Lower lobe of right lung (tissue), 2 donors: Measurements from ENCODE around the gene ANO4. TPM values are rescaled to one million over a fixed set of nuclear protein-coding genes. Genes with fewer than 3 reads are reported as not detected.
"Not testable (repeated sequence)": the region's sequence is repeated elsewhere in the genome, so short reads cannot be mapped to it uniquely, and the experiment has no call there.

ENCODE experiments used
- ATAC-seq, 2 donors: fragments of 200-7000 bp; cut with Tn5 transposase; one replicate each; pipeline ENCODE4 v1.9.1; 2020 to 2022; ENCODE audit warnings: mild to moderate bottlenecking in 2 of 2, moderate library complexity in 2 of 2
- DNase-seq: peaks from one replicate; pipeline ENCODE4 v3.0.0-alpha.2; 2020
- H3K27ac ChIP-seq: fragments of 200-600 bp; one replicate; pipeline ENCODE4 v1.8.0; 2022
- H3K27me3 ChIP-seq: fragments of 200-600 bp; one replicate; pipeline ENCODE4 v1.8.0; 2022; ENCODE audit warnings: low read depth
- H3K36me3 ChIP-seq: fragments of 200-600 bp; one replicate; pipeline ENCODE4 v1.8.0; 2022; ENCODE audit warnings: mild to moderate bottlenecking
- H3K4me1 ChIP-seq: fragments of 200-600 bp; one replicate; pipeline ENCODE4 v1.8.0; 2022
- H3K4me3 ChIP-seq: fragments of 200-600 bp; one replicate; pipeline ENCODE4 v1.8.0; 2022; ENCODE audit warnings: mild to moderate bottlenecking
- H3K9me3 ChIP-seq: fragments of 200-600 bp; one replicate; pipeline ENCODE4 v1.8.0; 2022
- CTCF ChIP-seq: fragments of 200-600 bp; IDR thresholded peaks from one replicate; pipeline ENCODE4 v1.8.0; 2022; ENCODE audit warnings: antibody characterized with exemption, mild to moderate bottlenecking
- intact Hi-C: fragments of 100-400 bp; cut with DNase I; formaldehyde crosslinking; loops from one replicate; pipeline ENCODE4 v1.11.0; 2022
- total RNA-seq: library from RNA; stranded (reverse); fragmentation: NEBNext Ultra II Directional; extraction: Animal tissue kit (Norgen Biotek cat#: 25700); gene quantifications from one replicate; pipeline ENCODE4 v1.2.1, GENCODE V29; 2021
- donor health status: DM: no; HTN: yes; CAD: no; lungs with severe emphysema.

The ANO4 gene
- total RNA-seq, 1 donor from 2014 or later: 0.74 TPM

GRCh38 chr12:101050631-101051030 is 256.1 kb downstream of the ANO4 start:
- DNase-seq (no peak), ATAC-seq (no peak)
- H3K27me3 ChIP-seq: no peaks in the 10 kb centered on the region
- TF ChIP-seq CTCF: no peak
- H3K27ac ChIP-seq: no peak overlapping the region
- no peaks in the 10 kb centered on the region for H3K9me3 ChIP-seq
- H3K36me3 ChIP-seq: no peaks in the 10 kb centered on the region
- intact Hi-C loops: no loop called here
- H3K4me3 ChIP-seq: no peak overlapping the region
- no peaks in the 10 kb centered on the region for H3K4me1 ChIP-seq

- H3K9me3 ChIP-seq: no peaks in the 10 kb centered on the region
- no peak for TF ChIP-seq CTCF
- H3K4me1 ChIP-seq: no peaks in the 10 kb centered on the region
- no peak for DNase-seq
- H3K36me3 ChIP-seq: no peaks in the 10 kb centered on the region
- ATAC-seq: no peak
- H3K27ac ChIP-seq: no peak overlapping the region
- intact Hi-C loops: no loop called here
- no peaks in the 10 kb centered on the region for H3K27me3 ChIP-seq
- H3K4me3 ChIP-seq: no peak overlapping the region
Observed at GRCh38 chr12:101051151-101051550, 256.6 kb downstream of the ANO4 start.

- ATAC-seq (no peak), DNase-seq (no peak)
- no peaks in the 10 kb centered on the region for H3K36me3 ChIP-seq
- TF ChIP-seq CTCF: no peak
- no peaks in the 10 kb centered on the region for H3K4me1 ChIP-seq
- H3K27me3 ChIP-seq: no peaks in the 10 kb centered on the region
- H3K4me3 ChIP-seq: no peak overlapping the region
- H3K27ac ChIP-seq: no peak overlapping the region
- intact Hi-C loops: no loop called here
- H3K9me3 ChIP-seq: no peaks in the 10 kb centered on the region
Observed at GRCh38 chr12:101051901-101052550, 257.4 kb downstream of the ANO4 start.

GRCh38 chr12:101053203-101053602 is 258.6 kb downstream of the ANO4 start:
- DNase-seq (no peak), ATAC-seq (no peak)
- no peak overlapping the region for H3K27ac ChIP-seq
- intact Hi-C loops: no loop called here
- no peaks in the 10 kb centered on the region for H3K4me1 ChIP-seq
- TF ChIP-seq CTCF: no peak
- no peaks in the 10 kb centered on the region for H3K27me3 ChIP-seq
- H3K4me3 ChIP-seq: no peak overlapping the region
- H3K36me3 ChIP-seq: no peaks in the 10 kb centered on the region
- no peaks in the 10 kb centered on the region for H3K9me3 ChIP-seq

GRCh38 chr12:101055940-101056339 is 261.4 kb downstream of the ANO4 start:
- H3K27ac ChIP-seq: no peak overlapping the region
- no peaks in the 10 kb centered on the region for H3K27me3 ChIP-seq
- ATAC-seq (no peak), DNase-seq (no peak)
- H3K36me3 ChIP-seq: no peaks in the 10 kb centered on the region
- H3K4me3 ChIP-seq: no peak overlapping the region
- H3K4me1 ChIP-seq: no peaks in the 10 kb centered on the region
- intact Hi-C loops: no loop called here
- H3K9me3 ChIP-seq: no peaks in the 10 kb centered on the region
- no peak for TF ChIP-seq CTCF

GRCh38 chr12:101062508-101062907 is 267.9 kb downstream of the ANO4 start:
- H3K27ac ChIP-seq, ATAC-seq, H3K4me1 ChIP-seq, H3K27me3 ChIP-seq, H3K9me3 ChIP-seq, H3K36me3 ChIP-seq, intact Hi-C loops, H3K4me3 ChIP-seq: not testable (repeated sequence)
- DNase-seq: peak; percentile 50
